NT2/D1 (cell line): ENCODE results near the gene MSMB.
"Not testable (repeated sequence)": the region's sequence is repeated elsewhere in the genome, so short reads cannot be mapped to it uniquely, and the experiment has no call there.

Source experiments
- DNase-seq: peaks from one replicate; pipeline ENCODE4 v3.0.0-alpha.2; 2011; ENCODE audit warnings: low read depth, low spot score
- H3K27me3 ChIP-seq: 2 replicates; pipeline ENCODE4 v1.6.0; 2011; ENCODE audit warnings: mild to moderate bottlenecking; ENCODE audit not compliant: insufficient read length, insufficient read depth
- H3K36me3 ChIP-seq: 2 replicates; pipeline ENCODE4 v1.6.1; 2011; ENCODE audit warnings: mild to moderate bottlenecking, low read length, mixed read lengths; ENCODE audit not compliant: insufficient read depth, insufficient read length
- H3K4me1 ChIP-seq: 2 replicates; pipeline ENCODE4 v1.5.1; 2011; ENCODE audit not compliant: insufficient read depth, insufficient read length
- H3K4me3 ChIP-seq: 2 replicates; pipeline ENCODE4 v1.5.1; 2011; ENCODE audit warnings: low read depth; ENCODE audit not compliant: insufficient read length
- H3K9ac ChIP-seq: 2 replicates; pipeline ENCODE4 v1.6.0; 2011; ENCODE audit warnings: low read depth; ENCODE audit not compliant: insufficient read length
- H3K9me3 ChIP-seq: 2 replicates; pipeline ENCODE4 v1.5.1; 2011; ENCODE audit warnings: mild to moderate bottlenecking, low read length; ENCODE audit not compliant: insufficient read depth
- SUZ12 ChIP-seq: IDR thresholded peaks from 2 replicates; pipeline ENCODE4 v1.6.1; 2011; ENCODE audit not compliant: insufficient read length, insufficient read depth; ENCODE audit errors: extremely low read depth
- YY1 ChIP-seq: IDR thresholded peaks from 2 replicates; pipeline ENCODE4 v1.6.1; 2011; ENCODE audit not compliant: insufficient read length, insufficient read depth
- ZNF274 ChIP-seq: IDR thresholded peaks from 2 replicates; pipeline ENCODE4 v1.6.1; 2011; ENCODE audit warnings: mild to moderate bottlenecking, low read depth, low read length

The MSMB gene

GRCh38 chr10:46091080-46091827 lies 45.2 kb upstream of the MSMB start:
- H3K27me3 ChIP-seq: no peaks in the 10 kb centered on the region
- peak overlapping the region; percentile 28 for H3K9ac ChIP-seq
- no peaks in the 10 kb centered on the region for H3K9me3 ChIP-seq
- peaks cover 9% of the 10 kb centered on the region for H3K4me1 ChIP-seq
- no peaks in the 10 kb centered on the region for H3K36me3 ChIP-seq
- no peak for DNase-seq
- no peak for TF ChIP-seq SUZ12
- H3K4me3 ChIP-seq: no peak overlapping the region

GRCh38 chr10:46090258-46090812 lies 44.3 kb upstream of the MSMB start:
- no peak for DNase-seq
- Histone ChIP-seq H3K9ac (no peak overlapping the region), H3K36me3 (no peaks in the 10 kb centered on the region), H3K4me3 (no peak overlapping the region), H3K9me3 (no peaks in the 10 kb centered on the region), H3K4me1 (peaks cover 3% of the 10 kb centered on the region), H3K27me3 (no peaks in the 10 kb centered on the region)
- no peak for TF ChIP-seq YY1
- TF ChIP-seq SUZ12: no peak
- no peak for TF ChIP-seq ZNF274

DNA sequence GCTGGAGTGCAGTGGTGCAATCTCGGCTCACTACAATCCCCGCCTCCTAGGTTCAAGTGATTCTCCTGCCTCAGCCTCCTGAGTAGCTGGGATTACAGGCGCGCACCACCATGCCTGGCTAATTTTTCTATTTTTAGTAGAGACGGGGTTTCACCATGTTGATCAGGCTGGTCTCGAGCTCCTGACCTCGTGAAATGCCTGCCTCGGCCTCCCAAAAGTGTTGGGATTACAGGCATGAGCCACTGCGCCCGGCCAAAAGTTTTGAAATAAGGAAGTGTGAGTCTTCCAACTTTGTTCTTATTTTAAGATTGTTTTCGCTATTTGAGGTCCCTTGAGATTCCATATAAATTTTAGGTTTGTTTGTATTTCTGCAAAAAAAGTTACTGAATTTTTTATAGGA lies 41.3 kb upstream of the MSMB start:
- not testable (repeated sequence) for H3K4me1 ChIP-seq, DNase-seq, H3K27me3 ChIP-seq

GRCh38 chr10:46084321-46085165 lies 38.5 kb upstream of the MSMB start:
- no peak overlapping the region for H3K9ac ChIP-seq
- no peaks in the 10 kb centered on the region for H3K27me3 ChIP-seq
- no peak for DNase-seq
- no peaks in the 10 kb centered on the region for H3K36me3 ChIP-seq
- no peaks in the 10 kb centered on the region for H3K9me3 ChIP-seq
- H3K4me3 ChIP-seq: no peak overlapping the region
- no peak for TF ChIP-seq SUZ12
- no peak for TF ChIP-seq YY1
- TF ChIP-seq ZNF274: no peak
- H3K4me1 ChIP-seq: peaks cover 2% of the 10 kb centered on the region

More for the DNA sequence above, 41.3 kb upstream of the MSMB start:
- H3K36me3 ChIP-seq, H3K4me3 ChIP-seq, H3K9ac ChIP-seq, H3K9me3 ChIP-seq: not testable (repeated sequence)

DNA sequence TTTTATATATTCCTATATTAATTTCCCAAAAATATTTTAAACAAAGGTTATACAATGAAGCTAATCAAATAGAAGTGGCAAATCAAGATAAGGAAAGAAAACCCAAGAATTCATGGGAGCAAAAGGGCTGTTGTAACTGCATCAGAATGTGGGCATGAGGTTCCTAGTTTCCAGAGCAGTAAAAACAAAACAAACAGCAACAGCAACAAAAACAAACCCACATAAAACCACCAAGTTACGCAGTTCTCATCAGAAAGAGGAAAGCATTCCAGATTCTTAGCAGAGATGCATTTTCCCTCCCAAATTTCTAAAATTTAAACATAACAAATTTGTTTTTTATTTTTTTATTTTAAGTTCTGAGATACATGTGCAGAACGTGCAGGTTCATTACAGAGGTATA lies 34.8 kb upstream of the MSMB start:
- Histone ChIP-seq H3K27me3 (no peaks in the 10 kb centered on the region), H3K9me3 (no peaks in the 10 kb centered on the region), H3K9ac (no peak overlapping the region), H3K4me1 (peaks cover 8% of the 10 kb centered on the region), H3K36me3 (no peaks in the 10 kb centered on the region), H3K4me3 (no peak overlapping the region)
- DNase-seq: no peak
- no peak for TF ChIP-seq SUZ12
- no peak for TF ChIP-seq YY1
- TF ChIP-seq ZNF274: no peak

- H3K4me1 ChIP-seq: peaks cover 8% of the 10 kb centered on the region
- no peaks in the 10 kb centered on the region for H3K9me3 ChIP-seq
- no peaks in the 10 kb centered on the region for H3K27me3 ChIP-seq
- TF ChIP-seq SUZ12 (no peak), YY1 (no peak), ZNF274 (no peak)
- DNase-seq: no peak
- no peaks in the 10 kb centered on the region for H3K36me3 ChIP-seq
- no peak overlapping the region for H3K4me3 ChIP-seq
- H3K9ac ChIP-seq: no peak overlapping the region
These were observed 33.9 kb upstream of the MSMB start for GRCh38 chr10:46079831-46080585.
